GM19035 (cell line): ENCODE measurements around the gene CDKL1.
"Not testable (repeated sequence)": the region's sequence is repeated elsewhere in the genome, so short reads cannot be mapped to it uniquely, and the experiment has no call there.

Experiments used
- ATAC-seq: cut with Tn5 transposase; IDR thresholded peaks from one replicate; pipeline ENCODE4 v1.9.1; 2021; ENCODE audit not compliant: unreplicated experiment

Gene CDKL1

DNA sequence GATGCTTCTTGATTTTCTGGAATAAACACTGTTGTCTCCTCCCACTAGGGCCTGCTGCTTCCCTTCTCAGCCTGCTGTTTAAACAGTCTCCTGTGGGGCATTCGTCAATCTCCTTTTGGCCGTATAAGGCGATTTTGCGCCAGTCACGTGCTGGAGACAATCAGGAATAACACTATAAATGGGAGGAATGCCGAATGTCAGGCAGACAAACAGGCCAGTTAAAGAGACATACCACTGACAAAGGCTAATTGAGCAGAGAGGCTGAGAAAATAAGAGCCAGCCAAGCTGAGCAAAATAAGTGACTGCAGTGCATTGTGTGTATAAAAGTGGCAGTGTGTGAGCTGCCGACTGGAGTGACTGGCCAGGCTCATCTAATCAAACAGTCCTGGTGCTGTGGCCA is 61.3 kb downstream of the CDKL1 start:
- ATAC-seq, result no peak

DNA sequence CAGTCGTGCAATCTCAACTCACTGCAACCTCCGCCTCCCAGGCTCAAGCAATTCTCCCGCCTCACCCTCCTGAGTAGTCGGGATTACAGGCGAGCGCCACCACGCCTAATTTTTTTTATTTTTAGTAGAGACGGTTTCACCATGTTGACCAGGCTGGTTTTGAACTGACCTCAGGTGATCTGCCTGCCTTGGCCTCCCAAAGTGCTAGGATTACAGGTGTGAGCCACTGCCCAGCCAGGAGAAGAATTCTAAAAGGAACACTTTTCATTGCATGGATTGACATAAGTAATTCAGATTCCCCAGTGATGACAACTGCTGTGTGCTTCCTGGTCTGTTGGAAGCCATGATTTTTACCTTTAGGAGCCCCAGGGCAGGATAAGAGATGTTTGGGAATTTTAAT is 62.5 kb downstream of the CDKL1 start:
- no peak for ATAC-seq

DNA sequence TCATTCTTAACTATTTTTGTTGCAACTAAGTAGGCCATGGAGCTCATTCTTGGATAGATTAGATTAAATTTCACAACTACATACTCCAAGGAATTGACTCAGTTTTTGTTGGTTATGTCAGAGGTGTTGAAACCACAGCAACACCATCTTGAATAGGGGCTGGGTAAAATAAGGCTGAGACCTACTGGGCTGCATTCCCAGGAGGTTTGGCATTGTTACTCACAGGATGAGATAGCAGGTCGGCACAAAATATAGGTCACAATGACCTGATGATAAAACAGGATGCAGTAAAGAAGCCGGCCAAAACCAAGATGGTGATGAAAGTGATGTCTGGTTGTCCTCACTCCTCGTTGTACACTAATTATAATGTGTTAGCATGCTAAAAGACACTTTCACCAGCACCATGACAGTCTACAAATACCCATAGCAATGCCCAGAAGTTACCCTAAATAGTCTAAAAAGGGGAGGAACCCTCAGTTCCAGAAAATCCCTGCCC is 63.6 kb downstream of the CDKL1 start:
- no peak for ATAC-seq

DNA sequence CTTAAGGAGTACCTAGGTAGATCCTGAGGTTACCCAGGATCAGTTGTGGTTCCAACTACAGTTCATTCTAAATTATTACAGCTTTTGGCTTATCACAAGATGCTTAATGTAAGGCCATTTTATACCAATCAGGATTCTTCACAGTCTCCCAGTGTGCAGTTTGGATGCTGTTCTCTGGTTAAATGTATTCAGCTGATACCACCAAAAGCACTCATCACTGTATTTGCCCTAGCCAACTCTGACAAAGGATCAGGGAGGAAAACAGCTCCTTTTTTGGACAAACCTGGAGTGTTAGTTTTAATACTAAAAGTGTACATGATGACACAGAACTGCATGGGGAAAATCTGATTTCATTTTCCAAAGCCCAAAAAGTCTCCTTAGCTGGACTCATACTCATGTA is 65.1 kb downstream of the CDKL1 start:
- ATAC-seq, result no peak

DNA sequence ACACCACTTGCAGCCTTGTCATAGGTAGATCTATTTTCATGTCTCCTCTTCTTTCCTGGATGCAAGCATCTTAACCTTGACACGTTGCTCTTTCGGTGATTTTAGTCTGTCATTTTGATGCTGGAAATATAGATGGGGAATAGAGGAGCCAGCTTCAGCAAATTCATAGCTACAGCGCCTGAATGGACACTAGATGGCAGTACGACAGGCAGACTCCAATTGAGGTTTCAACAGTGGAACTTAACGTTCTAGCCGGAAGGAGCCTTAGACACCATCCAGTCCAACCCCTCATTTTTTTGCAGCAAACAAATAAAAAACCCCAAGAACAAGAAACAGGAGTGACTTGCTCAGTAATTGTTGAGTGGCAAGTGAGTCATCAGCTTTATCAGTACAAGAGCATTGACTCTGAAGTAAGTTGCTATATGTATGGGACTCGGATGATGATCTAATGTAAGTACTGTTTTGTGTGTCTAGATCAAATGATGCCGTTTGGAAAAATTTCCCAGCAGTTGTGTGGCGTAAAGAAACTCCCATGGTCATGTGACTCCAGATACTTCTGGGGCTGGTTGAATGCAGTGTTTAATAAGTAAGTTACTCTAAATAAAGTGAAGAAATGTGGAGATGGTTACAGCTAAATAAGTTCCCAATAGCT is 75.5 kb downstream of the CDKL1 start:
- ATAC-seq, result peak; percentile 89

DNA sequence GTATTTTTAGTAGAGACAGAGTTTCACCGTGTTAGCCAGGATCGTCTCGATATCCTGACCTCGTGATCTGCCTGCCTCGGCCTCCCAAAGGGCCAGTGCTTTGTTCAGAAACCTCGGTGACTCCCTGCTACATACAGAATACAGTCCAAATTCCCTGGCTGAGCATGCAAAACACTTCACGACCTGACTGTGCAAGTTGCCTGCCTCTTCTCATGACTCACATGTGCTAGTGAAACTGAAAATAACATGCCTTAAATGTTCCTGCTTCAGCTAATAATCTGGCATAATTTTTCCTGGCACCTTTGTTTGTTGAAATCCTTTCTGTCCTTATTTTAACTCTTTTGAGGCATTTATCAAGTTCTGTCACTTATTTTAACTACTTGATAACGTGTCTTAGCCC is 76.4 kb downstream of the CDKL1 start:
- ATAC-seq, result peak; percentile 31

DNA sequence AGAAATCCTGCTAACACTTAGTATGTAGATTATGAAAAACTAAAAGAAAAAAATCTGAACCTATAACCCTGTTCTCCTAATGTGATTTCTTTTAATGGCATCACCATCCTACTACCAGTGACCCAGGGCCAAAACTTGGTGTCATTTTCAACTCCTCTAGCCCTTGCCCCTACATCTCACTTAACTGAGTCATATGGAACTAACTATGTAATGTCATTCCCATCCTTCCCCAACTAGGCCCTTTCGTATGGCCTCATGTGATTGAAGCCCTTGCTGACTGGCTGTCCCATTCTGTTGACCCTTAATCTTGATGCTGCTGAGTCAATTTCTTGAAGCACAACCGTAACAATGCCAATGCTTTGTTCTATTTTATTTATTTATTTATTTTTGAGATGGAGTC is 77.0 kb downstream of the CDKL1 start:
- no peak for ATAC-seq

DNA sequence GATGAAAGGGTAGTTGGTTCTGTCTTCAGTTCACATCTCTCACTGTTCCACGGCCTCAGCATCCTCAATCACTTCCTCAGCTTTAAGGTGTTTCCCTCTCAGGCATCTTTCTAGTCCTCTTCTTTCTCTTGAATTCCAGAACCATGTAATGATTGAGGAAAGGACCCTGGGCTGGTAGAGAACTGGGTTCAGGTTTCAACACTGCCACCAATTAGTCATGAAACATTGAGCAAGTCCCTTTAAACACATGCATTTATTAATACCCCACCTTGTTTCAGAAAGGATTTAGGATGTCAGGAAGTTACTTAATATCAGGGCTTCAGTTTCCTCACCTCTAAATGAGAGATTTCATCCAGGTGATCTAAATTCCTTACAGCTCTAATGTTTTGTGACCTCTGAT is 77.4 kb downstream of the CDKL1 start:
- ATAC-seq, result no peak

DNA sequence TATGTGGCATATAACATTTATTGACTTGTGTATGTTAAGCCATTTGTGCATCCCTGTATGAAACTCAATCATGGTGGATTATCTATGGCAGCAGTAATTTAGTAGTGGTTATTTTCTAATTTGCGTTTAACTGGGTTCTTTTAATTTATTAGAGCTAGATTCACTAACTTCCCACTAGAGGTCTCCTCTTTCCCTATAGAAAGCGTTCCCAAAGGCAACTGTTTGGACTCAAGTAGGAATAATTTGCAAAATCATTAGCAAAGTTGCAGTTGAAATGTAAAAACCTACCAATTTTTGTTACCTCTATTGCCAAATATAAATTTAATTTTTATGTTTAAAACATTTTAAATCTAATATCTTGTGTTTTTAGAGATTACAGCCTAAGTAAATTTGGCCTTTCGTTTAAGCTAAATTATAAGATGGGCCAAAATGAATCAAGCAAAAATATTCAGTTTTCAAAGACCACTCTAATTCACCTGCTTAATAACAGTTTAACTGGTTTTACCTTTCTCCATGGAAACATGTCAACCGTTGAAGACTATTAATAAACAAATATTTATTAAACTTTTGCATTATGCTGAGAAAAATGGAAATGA is 78.6 kb downstream of the CDKL1 start:
- no peak for ATAC-seq

DNA sequence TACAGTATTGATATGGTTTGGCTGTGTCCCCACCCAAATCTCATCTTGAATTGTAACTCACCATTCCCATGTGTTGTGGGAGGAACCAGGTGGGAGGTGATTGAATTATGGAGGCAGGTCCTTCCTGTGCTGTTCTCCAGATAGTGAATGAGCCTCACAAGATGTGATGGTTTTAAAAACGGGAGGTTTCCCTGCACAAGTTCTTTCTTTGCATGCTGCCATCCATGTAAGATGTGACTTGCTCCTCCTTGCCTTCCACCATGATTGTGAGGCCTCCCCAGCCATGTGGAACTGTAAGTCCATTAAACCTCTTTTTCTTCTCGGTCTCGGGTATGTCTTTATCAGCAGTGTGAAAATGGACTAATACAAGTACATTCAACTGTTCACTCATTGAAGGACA is 82.6 kb downstream of the CDKL1 start:
- not testable (repeated sequence) for ATAC-seq

DNA sequence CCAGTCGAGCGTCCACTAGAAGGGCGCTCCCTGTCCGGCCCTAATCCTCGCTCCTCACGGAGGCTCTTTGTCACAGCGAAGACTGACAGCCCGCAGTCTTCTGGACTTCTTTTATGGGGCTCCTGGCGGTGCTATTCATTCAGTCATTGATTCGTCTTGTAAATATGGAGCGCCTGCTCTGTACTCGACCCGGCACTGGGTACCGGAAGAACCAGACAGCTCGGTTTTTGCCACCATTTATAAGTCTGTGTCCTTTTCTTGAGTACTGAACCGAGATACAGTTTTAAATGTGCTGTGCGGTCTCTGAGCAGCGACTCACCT is 84.0 kb downstream of the CDKL1 start:
- ATAC-seq, result peak; percentile 24

DNA sequence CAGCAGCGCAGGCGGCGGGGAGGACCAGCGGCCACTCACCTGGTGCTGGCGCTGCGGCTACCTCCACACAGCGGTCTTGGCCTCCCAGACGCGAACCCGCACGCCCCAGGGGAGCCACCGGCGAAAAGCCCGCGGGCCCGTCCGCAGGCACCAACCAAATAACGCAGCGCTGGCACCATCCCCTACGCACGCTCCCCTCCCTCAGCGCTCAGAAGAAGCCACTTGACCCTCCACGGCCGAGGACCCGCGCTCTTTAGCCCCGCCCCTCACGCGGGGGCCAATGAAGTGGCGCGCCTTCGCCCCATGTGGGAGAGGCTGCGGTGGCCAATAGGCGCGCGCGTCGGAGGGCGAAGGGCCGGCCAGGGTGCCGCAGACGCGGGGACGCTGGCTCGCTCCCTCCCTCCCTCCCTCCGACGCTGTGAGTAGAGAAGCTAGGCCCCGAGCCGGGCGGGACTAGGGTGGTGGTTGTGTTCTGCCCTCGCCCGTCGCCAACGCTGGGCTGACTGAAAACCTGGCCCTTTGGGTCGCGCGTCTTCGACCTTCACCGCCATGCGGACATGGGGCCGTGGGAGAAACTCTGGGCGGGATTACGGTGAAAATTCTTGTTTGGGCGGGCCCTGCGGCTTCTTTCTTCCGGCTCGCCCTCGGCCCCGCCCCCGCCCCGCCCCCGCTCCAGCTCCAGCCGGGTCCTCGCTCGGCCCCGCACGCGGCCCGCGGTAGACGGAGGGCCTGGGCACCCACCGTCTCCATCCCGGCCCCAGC is 84.5 kb downstream of the CDKL1 start, which contains the start of the genes DMAC2L and L2HGDH:
DMAC2L (plus strand) TSS at position 353 of the 762 bp plus-strand sequence. CDS start 9,164 bp downstream, outside the sequence.
L2HGDH (minus strand) TSS at position 258 of the 762 bp plus-strand sequence; CDS start at position 179, 79 bp downstream.
- peak; percentile 94 for ATAC-seq

DNA sequence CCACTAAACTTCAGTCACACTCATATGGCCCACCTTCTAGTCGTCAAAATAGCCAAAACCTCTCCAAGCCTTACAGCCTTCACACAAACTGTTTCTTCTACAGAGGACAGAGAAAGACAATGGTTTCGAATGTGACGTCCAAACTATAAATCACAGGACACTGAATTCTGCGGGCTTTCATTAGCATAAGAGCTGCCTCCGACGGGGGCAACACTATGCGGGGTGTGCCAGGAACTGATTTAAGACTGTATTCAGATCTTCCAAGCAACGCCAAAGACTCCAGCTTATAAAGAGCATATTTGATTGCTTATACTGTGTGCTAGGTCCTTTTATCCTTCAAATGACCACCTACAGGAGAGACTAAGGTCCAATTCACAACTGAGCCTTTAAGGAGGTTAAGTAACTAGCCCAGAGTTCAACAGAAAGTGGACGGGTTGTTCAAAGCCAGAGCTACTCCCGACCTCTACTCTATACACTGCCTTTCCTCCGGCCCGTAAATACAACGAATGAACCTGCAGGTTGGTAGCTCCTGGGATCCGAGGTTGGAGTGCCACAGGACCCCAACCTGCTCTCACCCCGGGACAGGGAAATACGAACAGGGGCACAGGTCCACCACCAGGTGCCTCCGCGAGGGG is 85.2 kb downstream of the CDKL1 start:
- no peak for ATAC-seq

DNA sequence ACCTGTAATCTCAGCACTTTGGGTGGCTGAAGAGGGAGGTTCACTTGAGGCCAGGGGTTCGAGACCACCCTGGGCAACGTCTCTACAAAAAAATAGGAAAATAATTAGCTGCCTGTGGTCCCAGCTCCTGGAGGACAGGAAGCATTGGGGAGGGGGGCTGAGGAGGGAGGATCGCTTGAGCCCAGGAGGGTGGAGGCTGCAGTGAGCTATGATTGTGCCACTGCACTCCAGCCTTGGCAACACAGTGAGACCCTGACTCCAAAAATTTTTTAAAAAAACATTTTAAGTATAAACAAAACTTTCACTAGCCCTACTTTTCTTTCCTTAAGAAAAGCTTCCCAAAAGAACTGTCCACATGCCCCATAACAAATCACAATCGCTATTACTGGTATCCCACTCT is 86.2 kb downstream of the CDKL1 start:
- ATAC-seq, result no peak

DNA sequence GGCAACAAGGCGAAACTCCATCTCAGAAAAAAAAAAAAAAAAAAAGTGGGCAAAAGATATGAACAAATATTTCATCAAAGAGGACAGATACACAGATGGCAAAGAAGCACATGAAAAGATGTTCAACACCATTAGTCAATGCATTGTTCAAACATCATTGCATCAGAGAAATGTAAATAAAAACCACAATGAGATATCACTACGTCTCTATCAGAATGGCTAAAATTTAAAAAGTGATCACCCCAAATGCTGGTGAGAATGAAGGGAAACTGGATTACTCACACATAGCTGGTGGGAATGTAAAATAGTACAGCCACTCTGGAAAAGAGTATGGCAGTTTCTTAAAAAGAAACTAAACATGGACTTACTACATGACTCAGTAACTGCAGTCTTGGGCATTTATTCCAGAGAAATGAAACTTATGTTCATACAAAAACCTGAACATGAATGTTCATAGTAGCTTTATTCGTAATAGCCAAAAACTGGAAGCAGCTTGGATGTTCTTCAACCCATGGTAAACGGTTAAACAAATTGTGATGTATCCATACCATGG is 88.2 kb downstream of the CDKL1 start:
- ATAC-seq, result no peak

DNA sequence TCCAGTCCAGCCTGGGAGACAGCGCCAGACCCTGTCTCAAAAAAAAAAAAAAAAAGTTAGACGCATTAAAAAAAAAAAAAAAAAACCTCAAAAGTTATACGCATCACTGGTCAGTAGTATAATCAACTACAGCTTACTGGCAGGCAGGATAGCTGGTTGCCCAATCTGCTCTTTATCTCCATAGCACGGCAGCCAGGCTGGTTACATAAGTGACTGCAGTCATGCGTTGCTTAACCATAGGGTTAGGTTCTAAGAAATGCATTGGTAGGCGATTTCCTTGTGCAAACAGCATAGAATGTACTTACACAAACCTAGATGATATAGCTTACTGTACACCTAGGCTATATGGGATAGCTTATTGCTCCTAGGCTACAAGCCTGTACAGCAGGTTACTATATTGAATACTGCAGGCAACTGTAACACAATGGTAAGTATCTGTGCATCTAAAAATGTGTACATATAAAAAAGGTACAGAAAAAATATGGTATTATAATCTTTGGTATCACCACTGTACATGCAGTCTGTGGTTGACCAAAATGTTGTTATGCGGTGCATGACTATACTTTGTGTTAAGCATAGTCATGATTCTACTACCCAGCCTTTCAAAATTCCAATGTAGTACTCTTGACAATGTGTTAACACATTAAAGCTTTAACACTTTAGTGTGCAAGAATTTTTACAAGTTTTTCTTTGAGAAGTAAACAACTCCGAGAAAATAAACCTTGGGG is 92.8 kb downstream of the CDKL1 start:
- no peak for ATAC-seq

DNA sequence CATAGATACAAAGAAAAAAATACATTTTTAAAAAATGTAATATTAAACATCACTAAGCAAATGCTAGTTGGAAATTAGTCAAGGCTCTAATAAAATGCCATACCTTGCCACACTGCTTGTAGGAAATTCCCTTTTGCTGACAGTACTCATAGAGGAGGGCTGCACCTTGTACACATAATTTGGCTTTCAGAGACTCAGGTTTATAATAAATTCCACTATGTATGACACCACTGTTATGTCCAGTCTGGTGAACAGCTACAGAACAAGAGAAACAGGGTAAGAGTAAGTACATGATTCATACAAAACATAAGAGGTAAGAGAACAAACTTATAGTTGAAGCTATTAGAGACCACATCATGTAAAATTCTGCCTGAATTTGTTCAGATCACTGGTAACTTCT is 94.8 kb downstream of the CDKL1 start:
- ATAC-seq, result no peak

DNA sequence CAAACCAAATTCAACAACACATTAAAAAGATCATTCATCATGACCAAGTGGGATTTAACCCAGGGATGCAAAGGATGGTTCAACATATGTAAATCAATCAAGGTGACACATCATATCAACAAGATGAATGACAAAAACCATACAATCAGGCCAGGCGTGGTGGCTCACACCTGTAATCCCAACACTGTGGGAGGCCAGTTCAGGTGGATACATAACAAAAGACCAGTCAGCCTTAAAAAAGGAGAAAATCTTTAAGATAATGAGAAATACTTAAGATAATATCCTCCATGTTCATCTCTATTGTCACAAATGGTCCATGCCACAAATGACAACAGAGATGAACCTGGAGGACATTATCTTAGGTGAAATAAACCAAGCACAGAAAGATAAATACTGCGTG is 97.1 kb downstream of the CDKL1 start:
- ATAC-seq, result no peak

DNA sequence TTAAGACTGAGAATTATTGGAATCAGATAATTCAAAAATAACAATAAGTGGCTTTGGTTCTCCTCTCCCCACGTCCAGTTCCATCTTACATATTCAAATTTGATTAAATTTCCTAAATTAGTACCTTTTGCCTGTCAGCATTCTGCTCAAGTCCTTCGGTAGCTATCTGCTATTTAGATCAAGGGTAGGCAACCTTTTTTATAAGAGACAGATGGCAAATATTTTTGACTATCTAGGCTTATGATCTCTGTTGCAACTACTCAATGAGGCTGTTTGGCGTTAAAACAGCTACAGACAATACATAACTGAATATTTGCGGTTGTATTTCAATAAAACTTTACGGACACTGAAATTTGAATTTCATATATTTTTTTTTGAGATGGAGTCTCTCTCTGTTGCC is 106.4 kb downstream of the CDKL1 start:
- ATAC-seq, result no peak

DNA sequence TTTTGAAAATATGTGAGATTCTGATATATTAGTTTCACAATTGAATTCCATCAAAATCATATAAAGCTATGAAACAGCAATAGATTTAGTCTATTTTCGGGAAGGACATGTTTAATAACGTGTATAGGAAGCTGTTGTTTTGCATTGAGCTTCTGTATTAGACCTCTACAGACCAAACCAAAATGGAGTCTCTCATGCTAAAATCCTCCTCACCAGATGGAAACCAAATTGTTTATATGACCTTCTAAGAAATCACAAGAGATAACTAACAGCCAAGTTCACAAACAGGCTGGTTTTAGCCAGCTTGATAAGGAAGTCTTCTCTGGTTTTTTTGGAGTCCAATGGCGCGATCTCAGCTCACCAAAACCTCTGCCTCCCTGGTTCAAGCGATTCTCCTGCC is 108.5 kb downstream of the CDKL1 start:
- no peak for ATAC-seq

DNA sequence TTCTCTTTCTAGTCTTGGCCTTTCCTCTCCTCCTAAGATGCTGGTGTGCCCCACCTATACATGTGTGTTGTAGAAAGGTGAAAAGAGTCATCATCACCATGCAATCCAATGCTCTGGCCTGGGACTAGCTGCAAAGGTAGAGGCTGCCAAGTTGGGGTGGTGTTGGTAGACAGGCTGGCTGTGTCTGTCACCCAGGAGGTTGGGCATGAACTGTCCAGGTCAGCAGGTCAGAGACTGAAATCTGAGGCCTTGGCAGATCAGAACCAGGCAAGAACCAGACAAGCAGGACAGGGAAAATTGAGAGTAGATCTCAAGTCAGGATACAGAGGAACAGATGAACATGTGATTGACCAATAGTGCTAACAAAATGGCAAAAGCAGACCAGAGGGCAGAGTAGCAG is 110.8 kb downstream of the CDKL1 start:
- no peak for ATAC-seq
